H1 (cell line): ENCODE results near the gene MBD3L2B. TPM values are rescaled to one million over a fixed set of nuclear protein-coding genes. Genes with fewer than 3 reads are reported as not detected.

ENCODE experiments used
- polyA plus RNA-seq, 7 experiments: library from polyadenylated mRNA; depleted of rRNA in 3 of 7; stranded (reverse) in 5 of 7; unstranded in 2 of 7; fragments of >200 nt in 5 of 7; fragments of 200-250 nt in 2 of 7; gene quantifications; 1 replicate in 5 of 7; 2 replicates in 1 of 7; 4 replicates in 1 of 7; pipeline versions ENCODE4 v1.2.1 to v1.2.3, GENCODE V29; 2011 to 2013; ENCODE audit warnings: missing spikeins in 2 of 7, mixed read lengths in 2 of 7
- total RNA-seq: library from RNA; stranded (reverse); fragmentation: NEBNext Ultra II Directional; extraction: Animal tissue kit (Norgen Biotek cat#: 25700); gene quantifications from 2 replicates; pipeline ENCODE4 v1.2.1, GENCODE V29; 2021
- TF ChIP-seq, protein P1 (sequence below): fragments of 300-600 bp; sonication (generic); IDR thresholded peaks from 2 replicates; pipeline ENCODE4 v1.7.1; 2012; ENCODE audit warnings: low read length, moderate library complexity, mild to moderate bottlenecking, inconsistent platforms; ENCODE audit not compliant: insufficient replicate concordance

Gene MBD3L2B
- total and polyA plus RNA-seq, 2 of the 8 experiments (the other 6 are each of a cell fraction or from before 2014, with no cell fraction given): not detected

DNA sequence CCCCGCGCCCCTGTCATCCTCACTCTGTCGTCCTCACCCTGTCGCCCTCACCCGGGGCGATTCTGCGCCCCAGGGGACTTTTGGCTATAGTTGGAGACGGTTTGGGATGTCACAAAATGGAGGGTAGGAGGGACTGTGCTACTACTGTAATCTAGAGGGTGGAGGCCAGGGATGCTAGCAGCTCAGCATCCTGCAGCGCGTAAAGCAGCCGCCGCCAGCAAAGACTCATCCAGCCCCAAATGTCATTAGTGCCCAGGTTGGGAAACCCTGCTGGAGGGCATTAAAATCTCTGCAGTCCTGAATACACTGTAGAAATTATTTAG is 48.6 kb upstream of the MBD3L2B start (continued):
- TF ChIP-seq, protein P1, sequence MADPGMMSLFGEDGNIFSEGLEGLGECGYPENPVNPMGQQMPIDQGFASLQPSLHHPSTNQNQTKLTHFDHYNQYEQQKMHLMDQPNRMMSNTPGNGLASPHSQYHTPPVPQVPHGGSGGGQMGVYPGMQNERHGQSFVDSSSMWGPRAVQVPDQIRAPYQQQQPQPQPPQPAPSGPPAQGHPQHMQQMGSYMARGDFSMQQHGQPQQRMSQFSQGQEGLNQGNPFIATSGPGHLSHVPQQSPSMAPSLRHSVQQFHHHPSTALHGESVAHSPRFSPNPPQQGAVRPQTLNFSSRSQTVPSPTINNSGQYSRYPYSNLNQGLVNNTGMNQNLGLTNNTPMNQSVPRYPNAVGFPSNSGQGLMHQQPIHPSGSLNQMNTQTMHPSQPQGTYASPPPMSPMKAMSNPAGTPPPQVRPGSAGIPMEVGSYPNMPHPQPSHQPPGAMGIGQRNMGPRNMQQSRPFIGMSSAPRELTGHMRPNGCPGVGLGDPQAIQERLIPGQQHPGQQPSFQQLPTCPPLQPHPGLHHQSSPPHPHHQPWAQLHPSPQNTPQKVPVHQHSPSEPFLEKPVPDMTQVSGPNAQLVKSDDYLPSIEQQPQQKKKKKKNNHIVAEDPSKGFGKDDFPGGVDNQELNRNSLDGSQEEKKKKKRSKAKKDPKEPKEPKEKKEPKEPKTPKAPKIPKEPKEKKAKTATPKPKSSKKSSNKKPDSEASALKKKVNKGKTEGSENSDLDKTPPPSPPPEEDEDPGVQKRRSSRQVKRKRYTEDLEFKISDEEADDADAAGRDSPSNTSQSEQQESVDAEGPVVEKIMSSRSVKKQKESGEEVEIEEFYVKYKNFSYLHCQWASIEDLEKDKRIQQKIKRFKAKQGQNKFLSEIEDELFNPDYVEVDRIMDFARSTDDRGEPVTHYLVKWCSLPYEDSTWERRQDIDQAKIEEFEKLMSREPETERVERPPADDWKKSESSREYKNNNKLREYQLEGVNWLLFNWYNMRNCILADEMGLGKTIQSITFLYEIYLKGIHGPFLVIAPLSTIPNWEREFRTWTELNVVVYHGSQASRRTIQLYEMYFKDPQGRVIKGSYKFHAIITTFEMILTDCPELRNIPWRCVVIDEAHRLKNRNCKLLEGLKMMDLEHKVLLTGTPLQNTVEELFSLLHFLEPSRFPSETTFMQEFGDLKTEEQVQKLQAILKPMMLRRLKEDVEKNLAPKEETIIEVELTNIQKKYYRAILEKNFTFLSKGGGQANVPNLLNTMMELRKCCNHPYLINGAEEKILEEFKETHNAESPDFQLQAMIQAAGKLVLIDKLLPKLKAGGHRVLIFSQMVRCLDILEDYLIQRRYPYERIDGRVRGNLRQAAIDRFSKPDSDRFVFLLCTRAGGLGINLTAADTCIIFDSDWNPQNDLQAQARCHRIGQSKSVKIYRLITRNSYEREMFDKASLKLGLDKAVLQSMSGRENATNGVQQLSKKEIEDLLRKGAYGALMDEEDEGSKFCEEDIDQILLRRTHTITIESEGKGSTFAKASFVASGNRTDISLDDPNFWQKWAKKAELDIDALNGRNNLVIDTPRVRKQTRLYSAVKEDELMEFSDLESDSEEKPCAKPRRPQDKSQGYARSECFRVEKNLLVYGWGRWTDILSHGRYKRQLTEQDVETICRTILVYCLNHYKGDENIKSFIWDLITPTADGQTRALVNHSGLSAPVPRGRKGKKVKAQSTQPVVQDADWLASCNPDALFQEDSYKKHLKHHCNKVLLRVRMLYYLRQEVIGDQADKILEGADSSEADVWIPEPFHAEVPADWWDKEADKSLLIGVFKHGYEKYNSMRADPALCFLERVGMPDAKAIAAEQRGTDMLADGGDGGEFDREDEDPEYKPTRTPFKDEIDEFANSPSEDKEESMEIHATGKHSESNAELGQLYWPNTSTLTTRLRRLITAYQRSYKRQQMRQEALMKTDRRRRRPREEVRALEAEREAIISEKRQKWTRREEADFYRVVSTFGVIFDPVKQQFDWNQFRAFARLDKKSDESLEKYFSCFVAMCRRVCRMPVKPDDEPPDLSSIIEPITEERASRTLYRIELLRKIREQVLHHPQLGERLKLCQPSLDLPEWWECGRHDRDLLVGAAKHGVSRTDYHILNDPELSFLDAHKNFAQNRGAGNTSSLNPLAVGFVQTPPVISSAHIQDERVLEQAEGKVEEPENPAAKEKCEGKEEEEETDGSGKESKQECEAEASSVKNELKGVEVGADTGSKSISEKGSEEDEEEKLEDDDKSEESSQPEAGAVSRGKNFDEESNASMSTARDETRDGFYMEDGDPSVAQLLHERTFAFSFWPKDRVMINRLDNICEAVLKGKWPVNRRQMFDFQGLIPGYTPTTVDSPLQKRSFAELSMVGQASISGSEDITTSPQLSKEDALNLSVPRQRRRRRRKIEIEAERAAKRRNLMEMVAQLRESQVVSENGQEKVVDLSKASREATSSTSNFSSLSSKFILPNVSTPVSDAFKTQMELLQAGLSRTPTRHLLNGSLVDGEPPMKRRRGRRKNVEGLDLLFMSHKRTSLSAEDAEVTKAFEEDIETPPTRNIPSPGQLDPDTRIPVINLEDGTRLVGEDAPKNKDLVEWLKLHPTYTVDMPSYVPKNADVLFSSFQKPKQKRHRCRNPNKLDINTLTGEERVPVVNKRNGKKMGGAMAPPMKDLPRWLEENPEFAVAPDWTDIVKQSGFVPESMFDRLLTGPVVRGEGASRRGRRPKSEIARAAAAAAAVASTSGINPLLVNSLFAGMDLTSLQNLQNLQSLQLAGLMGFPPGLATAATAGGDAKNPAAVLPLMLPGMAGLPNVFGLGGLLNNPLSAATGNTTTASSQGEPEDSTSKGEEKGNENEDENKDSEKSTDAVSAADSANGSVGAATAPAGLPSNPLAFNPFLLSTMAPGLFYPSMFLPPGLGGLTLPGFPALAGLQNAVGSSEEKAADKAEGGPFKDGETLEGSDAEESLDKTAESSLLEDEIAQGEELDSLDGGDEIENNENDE: no peak
